Ishikawa (cell line): ENCODE measurements around the gene TCF4.

Experiments
- CEBPB ChIP-seq: IDR thresholded peaks from 2 replicates; pipeline ENCODE4 v1.6.1; 2012
- EP300 ChIP-seq: IDR thresholded peaks from 2 replicates; pipeline ENCODE4 v1.6.1; 2012; ENCODE audit warnings: borderline replicate concordance
- FOXM1 ChIP-seq: IDR thresholded peaks from 2 replicates; pipeline ENCODE4 v1.6.1; 2012; ENCODE audit warnings: low read depth, borderline replicate concordance
- RAD21 ChIP-seq: IDR thresholded peaks from 2 replicates; pipeline ENCODE4 v1.6.1; 2012; ENCODE audit warnings: low read depth
- REST ChIP-seq: IDR thresholded peaks from 2 replicates; pipeline ENCODE4 v1.6.1; 2012; ENCODE audit warnings: low read depth, mild to moderate bottlenecking
- TCF12 ChIP-seq: IDR thresholded peaks from 2 replicates; pipeline ENCODE4 v1.6.1; 2012; ENCODE audit warnings: low read depth
- TEAD4 ChIP-seq: IDR thresholded peaks from 2 replicates; pipeline ENCODE4 v1.6.1; 2012
- YY1 ChIP-seq: IDR thresholded peaks from 2 replicates; pipeline ENCODE4 v1.6.1; 2012; ENCODE audit warnings: low read depth

DNA sequence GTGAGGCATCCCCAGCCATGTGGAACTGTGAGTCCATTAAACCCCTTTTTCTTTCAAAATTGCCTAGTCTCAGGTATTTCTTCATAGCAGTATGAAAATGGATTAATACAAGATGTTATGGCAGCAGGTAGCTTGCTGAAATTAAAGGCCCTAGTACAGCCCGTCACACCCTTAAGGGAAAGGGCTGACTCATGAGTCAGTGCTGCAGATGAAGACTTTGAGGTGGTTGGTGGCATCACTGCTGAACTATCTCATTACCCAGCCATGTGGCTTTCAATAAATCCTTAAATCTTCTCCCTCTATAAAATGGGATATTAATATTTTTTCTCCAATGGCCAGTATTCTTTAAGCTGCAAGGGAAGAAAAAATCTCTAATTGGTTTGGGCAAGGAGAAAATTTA lies 402.6 kb downstream of the TCF4 start:
- TF ChIP-seq RAD21 (no peak), YY1 (no peak), EP300 (no peak), FOXM1 (no peak), REST (no peak), TCF12 (no peak), CEBPB (no peak), TEAD4 (no peak)
